WI38 (cell line): ENCODE data around the gene PAPOLA.

Experiments
- H3K4me3 ChIP-seq: 2 replicates; pipeline ENCODE4 v1.5.1; 2011; ENCODE audit warnings: low read depth, mild to moderate bottlenecking, control low read depth, low read length
- TF ChIP-seq, protein P1 (sequence below): IDR thresholded peaks from 2 replicates; pipeline ENCODE4 v1.5.1; 2012; ENCODE audit warnings: low read depth, mild to moderate bottlenecking, control low read depth, low read length

Gene PAPOLA

DNA sequence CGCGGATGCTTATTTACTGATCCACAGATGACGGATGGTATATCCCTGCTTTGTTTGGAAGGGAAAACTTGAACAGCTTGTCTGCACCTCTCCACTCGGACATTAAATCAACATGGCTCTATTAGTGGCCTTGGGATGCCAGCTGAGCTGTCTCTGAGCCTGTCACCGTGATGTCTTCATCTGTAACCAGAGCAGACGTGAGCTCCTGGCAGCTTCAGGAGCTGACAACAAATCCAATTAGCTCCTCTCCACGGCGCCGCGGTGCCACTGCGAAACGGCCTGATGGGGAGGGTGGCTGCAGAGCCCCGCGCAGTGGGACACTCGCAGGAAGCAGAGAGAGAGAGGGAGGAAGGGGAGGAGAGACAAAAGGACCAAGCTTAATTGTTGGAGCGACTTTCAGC lies 112.3 kb downstream of the PAPOLA start:
- no peak overlapping the region for H3K4me3 ChIP-seq
- TF ChIP-seq, protein P1, sequence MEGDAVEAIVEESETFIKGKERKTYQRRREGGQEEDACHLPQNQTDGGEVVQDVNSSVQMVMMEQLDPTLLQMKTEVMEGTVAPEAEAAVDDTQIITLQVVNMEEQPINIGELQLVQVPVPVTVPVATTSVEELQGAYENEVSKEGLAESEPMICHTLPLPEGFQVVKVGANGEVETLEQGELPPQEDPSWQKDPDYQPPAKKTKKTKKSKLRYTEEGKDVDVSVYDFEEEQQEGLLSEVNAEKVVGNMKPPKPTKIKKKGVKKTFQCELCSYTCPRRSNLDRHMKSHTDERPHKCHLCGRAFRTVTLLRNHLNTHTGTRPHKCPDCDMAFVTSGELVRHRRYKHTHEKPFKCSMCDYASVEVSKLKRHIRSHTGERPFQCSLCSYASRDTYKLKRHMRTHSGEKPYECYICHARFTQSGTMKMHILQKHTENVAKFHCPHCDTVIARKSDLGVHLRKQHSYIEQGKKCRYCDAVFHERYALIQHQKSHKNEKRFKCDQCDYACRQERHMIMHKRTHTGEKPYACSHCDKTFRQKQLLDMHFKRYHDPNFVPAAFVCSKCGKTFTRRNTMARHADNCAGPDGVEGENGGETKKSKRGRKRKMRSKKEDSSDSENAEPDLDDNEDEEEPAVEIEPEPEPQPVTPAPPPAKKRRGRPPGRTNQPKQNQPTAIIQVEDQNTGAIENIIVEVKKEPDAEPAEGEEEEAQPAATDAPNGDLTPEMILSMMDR: no peak

GRCh38 chr14:96616161-96616721 lies 114.1 kb downstream of the PAPOLA start:
- TF ChIP-seq, protein P1: no peak
- H3K4me3 ChIP-seq: no peak overlapping the region
